HCT116 (cell line): ENCODE measurements around the gene CXCR2.

Source experiments
- POLR2A ChIP-seq: IDR thresholded peaks from 2 replicates; pipeline ENCODE4 v1.7.0; 2011; ENCODE audit warnings: borderline replicate concordance; ENCODE audit not compliant: insufficient read depth, insufficient read length; ENCODE audit errors: extremely low read depth
- TF ChIP-seq, protein P1 (sequence below), 3 experiments: fragments of 200-600 bp in 1 of 3; sonication (generic) in 1 of 3; IDR thresholded peaks in 2 of 3; conservative IDR thresholded peaks in 1 of 3; 2 replicates each; pipeline ENCODE4 v1.5.1; 2012 to 2017; ENCODE audit warnings: low read depth in 2 of 3, low read length in 2 of 3, antibody characterized with exemption in 1 of 3, borderline replicate concordance in 1 of 3, control low read depth in 1 of 3, mild to moderate bottlenecking in 1 of 3, mixed read lengths in 1 of 3, mixed run types in 1 of 3, moderate library complexity in 1 of 3; ENCODE audit not compliant: insufficient read depth in 1 of 3

DNA sequence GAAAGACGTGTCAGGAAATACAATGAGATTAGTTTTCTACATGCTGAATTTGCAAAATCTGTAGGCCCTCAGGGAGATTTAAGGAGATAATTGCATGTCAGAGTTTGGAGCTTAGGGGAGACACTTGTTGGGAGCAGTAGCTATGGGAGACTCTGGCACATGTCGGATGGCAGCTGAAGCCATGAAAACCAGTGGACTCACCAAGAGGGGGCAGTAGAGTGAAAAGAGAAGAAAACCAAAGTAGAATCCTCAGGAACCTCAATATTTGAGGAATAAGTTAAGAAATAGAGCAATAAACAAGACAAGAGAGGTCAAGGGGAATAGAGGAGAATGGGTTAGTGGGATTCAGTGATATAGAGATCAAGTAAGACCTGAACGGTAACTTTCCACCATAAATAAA, 31.9 kb upstream of the CXCR2 start:
- TF ChIP-seq, protein P1, sequence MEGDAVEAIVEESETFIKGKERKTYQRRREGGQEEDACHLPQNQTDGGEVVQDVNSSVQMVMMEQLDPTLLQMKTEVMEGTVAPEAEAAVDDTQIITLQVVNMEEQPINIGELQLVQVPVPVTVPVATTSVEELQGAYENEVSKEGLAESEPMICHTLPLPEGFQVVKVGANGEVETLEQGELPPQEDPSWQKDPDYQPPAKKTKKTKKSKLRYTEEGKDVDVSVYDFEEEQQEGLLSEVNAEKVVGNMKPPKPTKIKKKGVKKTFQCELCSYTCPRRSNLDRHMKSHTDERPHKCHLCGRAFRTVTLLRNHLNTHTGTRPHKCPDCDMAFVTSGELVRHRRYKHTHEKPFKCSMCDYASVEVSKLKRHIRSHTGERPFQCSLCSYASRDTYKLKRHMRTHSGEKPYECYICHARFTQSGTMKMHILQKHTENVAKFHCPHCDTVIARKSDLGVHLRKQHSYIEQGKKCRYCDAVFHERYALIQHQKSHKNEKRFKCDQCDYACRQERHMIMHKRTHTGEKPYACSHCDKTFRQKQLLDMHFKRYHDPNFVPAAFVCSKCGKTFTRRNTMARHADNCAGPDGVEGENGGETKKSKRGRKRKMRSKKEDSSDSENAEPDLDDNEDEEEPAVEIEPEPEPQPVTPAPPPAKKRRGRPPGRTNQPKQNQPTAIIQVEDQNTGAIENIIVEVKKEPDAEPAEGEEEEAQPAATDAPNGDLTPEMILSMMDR (IDR thresholded peaks at IDR 0.05 in 2 of 3, conservative IDR thresholded peaks at IDR 0.05 in 1 of 3; ENCODE audit: borderline replicate concordance in 1 of 3, insufficient read depth in 1 of 3, low read depth in 2 of 3, low read length in 2 of 3): peak; percentile 27 to 46 (median 46); a peak in 4 of 6 replicates
- TF ChIP-seq POLR2A: no peak
